Keratinocyte (primary cell): ENCODE data around the gene SRRD. TPM values are rescaled to one million over a fixed set of nuclear protein-coding genes. Genes with fewer than 3 reads are reported as not detected.

Experiments
- DNase-seq: peaks from one replicate; pipeline ENCODE4 v3.0.0-alpha.2; 2011; ENCODE audit warnings: low read depth, missing footprints, low spot score
- FAIRE-seq: peaks from 2 replicates; lab custom pipeline; 2011; peaks lifted over from hg19 to GRCh38; lab: Jason Lieb, UNC
- H2AFZ ChIP-seq: 2 replicates; pipeline ENCODE4 v1.6.0; 2012; ENCODE audit warnings: low read length, control low read depth, inconsistent platforms; ENCODE audit not compliant: control insufficient read depth
- H3K27ac ChIP-seq: 2 replicates; pipeline ENCODE4 v1.5.1; 2011; ENCODE audit warnings: low read length; ENCODE audit not compliant: control insufficient read depth, insufficient read depth
- H3K27me3 ChIP-seq: 3 replicates; pipeline ENCODE4 v1.6.0; 2011; ENCODE audit warnings: low read length; ENCODE audit not compliant: control insufficient read depth, insufficient read depth; ENCODE audit errors: extremely low read depth
- H3K36me3 ChIP-seq, 2 experiments: 2 replicates in 1 of 2; 3 replicates in 1 of 2; pipeline ENCODE4 v1.5.1; 2011; ENCODE audit warnings: low read length in 2 of 2, mild to moderate bottlenecking in 1 of 2; ENCODE audit not compliant: control insufficient read depth in 2 of 2, insufficient read depth in 2 of 2; ENCODE audit errors: extremely low read depth in 1 of 2
- H3K4me1 ChIP-seq: 3 replicates; pipeline ENCODE4 v1.5.1; 2011; ENCODE audit warnings: low read length; ENCODE audit not compliant: control insufficient read depth, insufficient read depth; ENCODE audit errors: extremely low read depth
- H3K4me2 ChIP-seq: 3 replicates; pipeline ENCODE4 v1.6.0; 2011; ENCODE audit warnings: low read depth, low read length; ENCODE audit not compliant: control insufficient read depth, insufficient read depth; ENCODE audit errors: extremely low read depth
- H3K4me3 ChIP-seq, 3 experiments: fragments of 200-600 bp in 1 of 3; sonication (generic) in 1 of 3; 2 replicates in 2 of 3; 3 replicates in 1 of 3; pipeline ENCODE4 v1.5.1; 2011 to 2016; ENCODE audit warnings: low read length in 3 of 3, mild to moderate bottlenecking in 3 of 3, control low read depth in 2 of 3, inconsistent platforms in 1 of 3, low read depth in 1 of 3, mixed read lengths in 1 of 3, mixed run types in 1 of 3, moderate library complexity in 1 of 3; ENCODE audit not compliant: control insufficient read depth in 2 of 3, insufficient read depth in 2 of 3; ENCODE audit errors: extremely low read depth in 1 of 3
- H3K79me2 ChIP-seq: 2 replicates; pipeline ENCODE4 v1.6.0; 2012; ENCODE audit warnings: low read length; ENCODE audit not compliant: control insufficient read depth, insufficient read depth
- H3K9ac ChIP-seq: 3 replicates; pipeline ENCODE4 v1.6.0; 2011; ENCODE audit warnings: low read length; ENCODE audit not compliant: control insufficient read depth, insufficient read depth; ENCODE audit errors: extremely low read depth
- H3K9me1 ChIP-seq: 3 replicates; pipeline ENCODE4 v1.6.0; 2011; ENCODE audit warnings: low read length; ENCODE audit not compliant: control insufficient read depth, insufficient read depth; ENCODE audit errors: extremely low read depth
- H3K9me3 ChIP-seq: 2 replicates; pipeline ENCODE4 v1.5.1; 2012; ENCODE audit warnings: low read depth, low read length; ENCODE audit not compliant: control insufficient read depth
- H4K20me1 ChIP-seq: 3 replicates; pipeline ENCODE4 v1.6.0; 2011; ENCODE audit warnings: low read length; ENCODE audit not compliant: control insufficient read depth, insufficient read depth; ENCODE audit errors: extremely low read depth
- EZH2 ChIP-seq: IDR thresholded peaks from one replicate; pipeline ENCODE4 v1.6.1; 2012; ENCODE audit warnings: inconsistent platforms, mild to moderate bottlenecking, low read length, moderate library complexity
- dilution Hi-C: fragments of 300-500 bp; cut with MboI; formaldehyde crosslinking; loops from one replicate; pipeline ENCODE4 v1.7.0; 2020; ENCODE audit warnings: low sequenced_read_pairs; ENCODE audit not compliant: extremely low pct_ligation_motif_present
- polyA plus RNA-seq, 5 experiments: library from polyadenylated mRNA; depleted of rRNA in 3 of 5; stranded (reverse) in 3 of 5; stranded (forward) in 1 of 5; unstranded in 1 of 5; fragments of >200 nt; gene quantifications; 1 replicate in 1 of 5; 2 replicates in 3 of 5; 3 replicates in 1 of 5; pipeline versions ENCODE4 v1.2.1 to v1.2.3, GENCODE V29; 2011 to 2012; ENCODE audit warnings: missing spikeins in 2 of 5, low read depth in 1 of 5, low replicate concordance in 1 of 5
- TF ChIP-seq, protein P1 (sequence below), 3 experiments: IDR thresholded peaks in 1 of 3; conservative IDR thresholded peaks in 1 of 3; optimal IDR thresholded peaks in 1 of 3; 2 replicates in 2 of 3; 3 replicates in 1 of 3; pipeline versions ENCODE3 to v1.5.1; 2011; ENCODE audit warnings: low read length in 3 of 3, mild to moderate bottlenecking in 3 of 3, moderate library complexity in 2 of 3, control low read depth in 1 of 3, inconsistent platforms in 1 of 3; ENCODE audit not compliant: insufficient read depth in 2 of 3; ENCODE audit errors: extremely low read depth in 1 of 3

SRRD gene
- polyA plus RNA-seq, 1 donor (not counting 4 experiments of a cell fraction or from before 2014, with no cell fraction given), result 45.0 TPM

DNA sequence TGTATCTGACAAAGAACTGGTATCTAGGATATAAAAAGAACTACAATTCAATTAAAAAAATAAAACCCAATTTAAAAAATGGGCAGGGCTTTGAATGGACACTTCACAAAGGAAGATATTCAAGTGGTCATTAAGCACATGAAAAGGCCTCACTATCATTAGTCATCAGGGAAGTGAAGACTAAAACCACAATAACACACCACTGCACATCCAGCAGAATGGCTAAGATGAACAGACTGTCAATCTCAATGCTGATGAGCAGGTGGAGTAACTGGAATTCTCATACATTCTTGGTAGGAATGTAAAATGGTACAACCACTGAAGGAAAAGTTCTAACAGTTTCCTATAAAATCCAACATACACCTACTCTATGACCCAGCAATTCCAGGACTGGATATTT lies 9.0 kb upstream of the SRRD start:
- Histone ChIP-seq H3K9ac (no peak overlapping the region), H3K4me2 (no peak overlapping the region), H2AFZ (no peak overlapping the region), H3K27me3 (no peaks in the 10 kb centered on the region), H3K36me3 (peaks cover 6 to 57% of the 10 kb centered on the region in 2 experiments), H4K20me1 (no peaks in the 10 kb centered on the region), H3K9me3 (no peaks in the 10 kb centered on the region), H3K79me2 (peaks cover 3% of the 10 kb centered on the region), H3K4me1 (peaks cover 59% of the 10 kb centered on the region), H3K27ac (no peak overlapping the region), H3K9me1 (peaks cover 2% of the 10 kb centered on the region), H3K4me3 (no peak overlapping the region)
- DNase-seq, result no peak
- no peak for FAIRE-seq
- TF ChIP-seq, protein P1, sequence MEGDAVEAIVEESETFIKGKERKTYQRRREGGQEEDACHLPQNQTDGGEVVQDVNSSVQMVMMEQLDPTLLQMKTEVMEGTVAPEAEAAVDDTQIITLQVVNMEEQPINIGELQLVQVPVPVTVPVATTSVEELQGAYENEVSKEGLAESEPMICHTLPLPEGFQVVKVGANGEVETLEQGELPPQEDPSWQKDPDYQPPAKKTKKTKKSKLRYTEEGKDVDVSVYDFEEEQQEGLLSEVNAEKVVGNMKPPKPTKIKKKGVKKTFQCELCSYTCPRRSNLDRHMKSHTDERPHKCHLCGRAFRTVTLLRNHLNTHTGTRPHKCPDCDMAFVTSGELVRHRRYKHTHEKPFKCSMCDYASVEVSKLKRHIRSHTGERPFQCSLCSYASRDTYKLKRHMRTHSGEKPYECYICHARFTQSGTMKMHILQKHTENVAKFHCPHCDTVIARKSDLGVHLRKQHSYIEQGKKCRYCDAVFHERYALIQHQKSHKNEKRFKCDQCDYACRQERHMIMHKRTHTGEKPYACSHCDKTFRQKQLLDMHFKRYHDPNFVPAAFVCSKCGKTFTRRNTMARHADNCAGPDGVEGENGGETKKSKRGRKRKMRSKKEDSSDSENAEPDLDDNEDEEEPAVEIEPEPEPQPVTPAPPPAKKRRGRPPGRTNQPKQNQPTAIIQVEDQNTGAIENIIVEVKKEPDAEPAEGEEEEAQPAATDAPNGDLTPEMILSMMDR (optimal IDR thresholded peaks at IDR 0.05 in 1 of 3, IDR thresholded peaks at IDR 0.05 in 1 of 3, conservative IDR thresholded peaks at IDR 0.05 in 1 of 3; ENCODE audit: extremely low read depth in 1 of 3, insufficient read depth in 2 of 3, low read length in 3 of 3), result no peak
- no peak for TF ChIP-seq EZH2
- dilution Hi-C loops, result no loop called here

DNA sequence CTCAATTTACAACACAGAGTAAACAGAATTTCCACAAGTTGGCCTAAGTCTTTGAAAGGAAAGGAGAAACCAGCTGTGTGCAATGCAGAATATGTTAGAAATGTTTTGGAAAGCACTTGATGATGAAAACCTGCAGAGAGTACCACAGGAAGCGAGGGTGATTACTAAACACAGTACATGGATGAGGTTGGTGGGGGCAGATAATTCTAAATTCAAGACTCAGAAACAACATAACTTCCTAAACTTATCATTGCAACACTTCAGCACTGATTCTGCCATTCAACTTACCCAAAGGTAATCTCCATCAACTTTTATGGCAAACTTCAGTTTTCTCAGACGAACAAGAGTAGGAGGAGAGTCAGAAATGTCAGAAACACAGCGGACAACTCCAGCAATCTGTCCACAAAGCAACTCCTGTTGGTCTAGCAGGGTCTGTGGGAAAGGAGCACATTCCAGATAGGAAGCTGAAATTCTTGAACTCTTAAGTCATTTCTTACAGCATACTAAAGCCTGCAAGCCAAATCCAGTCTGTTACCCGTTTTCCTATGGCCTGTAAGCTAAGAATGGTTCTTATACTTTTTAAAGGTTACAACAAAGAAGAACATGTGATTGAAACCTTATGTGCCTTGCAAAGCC lies 6.9 kb upstream of the SRRD start:
- peak; percentile 29 for FAIRE-seq
- no peaks in the 10 kb centered on the region for H3K27me3 ChIP-seq
- no peak for TF ChIP-seq EZH2
- H3K36me3 ChIP-seq, result peaks cover 3 to 44% of the 10 kb centered on the region in 2 experiments
- no peak overlapping the region for H2AFZ ChIP-seq
- no peak for DNase-seq
- no peak overlapping the region for H3K4me2 ChIP-seq
- H3K4me3 ChIP-seq, result no peak overlapping the region
- H3K9ac ChIP-seq, result no peak overlapping the region
- H3K9me3 ChIP-seq, result no peaks in the 10 kb centered on the region
- H3K4me1 ChIP-seq, result peaks cover 61% of the 10 kb centered on the region
- H3K27ac ChIP-seq, result no peak overlapping the region
- no peaks in the 10 kb centered on the region for H3K9me1 ChIP-seq
- no peaks in the 10 kb centered on the region for H4K20me1 ChIP-seq
- dilution Hi-C loops, result no loop called here
- peaks cover 12% of the 10 kb centered on the region for H3K79me2 ChIP-seq

DNA sequence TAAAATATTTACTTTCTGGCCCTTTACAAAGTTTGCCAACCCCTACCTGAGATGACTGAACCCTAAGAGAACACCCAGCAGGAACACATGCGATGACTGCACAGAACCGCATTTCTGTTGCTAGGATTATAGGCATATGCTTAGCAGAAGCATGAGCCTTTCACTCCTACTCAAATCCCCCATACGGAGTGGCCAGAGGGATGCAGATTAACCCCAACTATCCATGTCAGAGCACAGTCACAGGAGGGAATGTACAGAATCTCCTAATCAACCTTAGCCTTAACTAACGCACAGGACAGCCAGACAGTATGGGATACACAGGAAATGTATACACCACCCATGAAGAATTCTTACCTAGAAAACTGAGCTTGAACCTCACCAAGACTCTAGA lies 6.3 kb upstream of the SRRD start:
- DNase-seq, result no peak
- Histone ChIP-seq H3K9ac (no peak overlapping the region), H3K4me2 (no peak overlapping the region), H3K9me1 (no peaks in the 10 kb centered on the region), H2AFZ (no peak overlapping the region), H4K20me1 (no peaks in the 10 kb centered on the region), H3K9me3 (no peaks in the 10 kb centered on the region), H3K79me2 (peaks cover 12% of the 10 kb centered on the region), H3K4me3 (no peak overlapping the region), H3K4me1 (peaks cover 61% of the 10 kb centered on the region), H3K27me3 (no peaks in the 10 kb centered on the region), H3K27ac (no peak overlapping the region), H3K36me3 (peaks cover 3 to 39% of the 10 kb centered on the region in 2 experiments)
- no peak for TF ChIP-seq EZH2
- TF ChIP-seq, protein P1 (optimal IDR thresholded peaks at IDR 0.05 in 1 of 3, IDR thresholded peaks at IDR 0.05 in 1 of 3, conservative IDR thresholded peaks at IDR 0.05 in 1 of 3; ENCODE audit: extremely low read depth in 1 of 3, insufficient read depth in 2 of 3, low read length in 3 of 3), result no peak
- dilution Hi-C loops, result no loop called here
- FAIRE-seq, result no peak
